Stimulated activated CD8-positive, alpha-beta memory T cell treated with anti-CD3 and anti-CD28 coated beads, Interleukin-2, amount 100 ng/mL, for 48 hours (primary cell): ENCODE data around the gene TUFT1.
"Not testable (repeated sequence)": the region's sequence is repeated elsewhere in the genome, so short reads cannot be mapped to it uniquely, and the experiment has no call there.

Source experiments
- DNase-seq, 2 donors: peaks; one replicate each; pipeline ENCODE4 v3.0.0-alpha.2; 2020; ENCODE audit warnings: low read depth in 2 of 2

The TUFT1 gene

GRCh38 chr1:151615711-151616504, 75.8 kb downstream of the TUFT1 start:
- DNase-seq, result no peak

GRCh38 chr1:151616505-151616849, 76.4 kb downstream of the TUFT1 start:
- no peak for DNase-seq

GRCh38 chr1:151618003-151618402, 77.9 kb downstream of the TUFT1 start:
- DNase-seq, result no peak

- no peak for DNase-seq
Observed at GRCh38 chr1:151618470-151618869, 78.4 kb downstream of the TUFT1 start.

DNA sequence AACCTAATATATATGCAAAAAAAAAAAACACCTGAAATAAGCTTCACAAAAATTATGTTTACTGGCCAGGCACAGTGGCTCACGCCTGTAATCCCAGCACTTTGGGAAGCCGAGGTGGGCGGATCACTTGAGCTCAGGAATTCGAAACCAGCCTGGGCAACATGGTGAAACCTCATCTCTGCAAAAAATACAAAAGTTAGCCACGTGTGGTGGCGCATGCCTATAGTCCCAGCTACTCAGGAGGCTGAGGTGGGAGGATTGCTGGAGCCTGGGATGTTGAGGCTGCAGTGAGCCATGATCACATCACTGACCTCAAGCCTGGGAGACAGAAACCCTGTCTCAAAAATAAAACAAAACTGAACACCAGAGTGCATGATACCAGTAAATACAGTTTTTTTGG, 78.9 kb downstream of the TUFT1 start:
- not testable (repeated sequence) for DNase-seq

DNA sequence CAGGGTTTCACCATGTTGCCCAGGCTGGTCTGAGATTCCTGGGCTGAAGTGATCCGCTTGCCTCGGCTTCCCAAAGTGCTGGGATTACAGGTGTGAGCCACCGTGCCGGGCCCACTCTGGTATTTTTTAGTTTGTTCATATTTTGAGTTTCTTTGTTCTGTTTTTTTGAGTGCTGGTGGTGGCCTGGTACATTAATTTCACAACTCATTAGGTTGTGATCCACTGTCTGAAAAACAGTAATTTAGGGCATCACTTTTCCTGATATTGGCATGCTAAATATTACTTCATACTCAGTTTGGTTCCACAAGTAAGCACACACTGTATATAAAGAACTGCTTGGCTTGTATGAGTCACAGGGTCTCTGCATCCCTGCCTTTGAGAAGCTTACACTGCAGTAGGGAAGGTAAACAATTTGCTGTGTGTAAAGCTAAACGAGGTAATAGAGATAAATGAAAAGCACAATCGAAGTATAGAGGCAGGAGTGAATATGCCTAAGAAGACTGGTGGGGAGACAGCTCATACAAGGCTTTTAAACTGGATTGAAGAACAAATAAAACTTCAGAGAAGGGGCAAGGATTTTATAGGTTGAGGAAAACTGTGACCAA, 79.5 kb downstream of the TUFT1 start:
- DNase-seq, result no peak

DNA sequence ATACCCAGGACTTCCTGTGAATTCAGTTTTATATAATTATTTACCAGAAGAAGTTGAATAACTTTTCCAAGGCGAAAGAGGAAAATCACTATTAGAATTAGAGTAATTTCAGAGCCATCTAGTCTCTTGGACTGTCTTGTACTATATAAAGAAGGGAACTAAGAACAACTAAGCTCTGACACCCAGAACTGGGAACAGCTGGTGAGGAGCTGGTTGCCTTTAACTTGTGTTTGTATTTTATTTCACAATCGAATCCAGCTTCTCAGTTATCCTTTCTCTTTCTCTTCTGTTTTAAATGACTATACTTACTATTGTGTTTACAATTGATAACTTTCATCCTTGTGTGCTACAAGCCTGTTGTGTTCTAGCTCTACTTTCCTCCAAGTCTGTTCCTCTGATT, 80.2 kb downstream of the TUFT1 start:
- no peak for DNase-seq

- DNase-seq, result no peak
Observed at GRCh38 chr1:151621351-151621750, 81.2 kb downstream of the TUFT1 start.

- DNase-seq, result no peak
Observed at GRCh38 chr1:151624783-151625182, 84.7 kb downstream of the TUFT1 start.

DNA sequence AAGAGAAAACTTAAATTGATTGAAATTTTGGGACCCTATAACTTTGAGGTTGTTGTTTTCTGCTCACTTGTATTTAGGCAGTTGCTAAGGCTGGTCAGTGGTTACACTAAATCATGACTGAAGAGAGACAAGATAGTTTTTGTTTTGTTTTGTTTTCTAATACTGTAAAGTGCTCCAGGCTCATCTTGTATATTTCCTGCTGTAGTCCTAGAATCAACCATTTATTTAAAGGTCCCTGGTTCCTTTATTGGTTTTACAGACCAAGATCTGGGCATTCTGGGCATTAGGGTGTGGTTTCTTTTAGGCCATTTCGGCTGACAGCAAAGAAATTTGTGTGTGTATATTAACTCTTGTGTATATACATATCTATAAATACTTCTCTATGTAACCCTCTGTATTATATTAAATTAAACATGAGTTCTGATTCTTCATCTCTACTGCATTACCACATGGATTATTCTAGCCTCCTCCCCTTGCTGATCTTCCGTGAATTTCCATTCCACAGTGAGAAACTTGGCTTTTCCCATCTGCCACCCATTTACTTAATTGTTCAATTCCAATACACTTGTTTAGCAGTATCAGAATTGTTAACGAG, 86.7 kb downstream of the TUFT1 start:
- no peak for DNase-seq

GRCh38 chr1:151629278-151629677, 89.2 kb downstream of the TUFT1 start:
- DNase-seq, result no peak
